Measurements from ENCODE around the gene LHFPL3. TPM values are rescaled to one million over a fixed set of nuclear protein-coding genes. Genes with fewer than 3 reads are reported as not detected.

Gene LHFPL3
- polyA plus RNA-seq, 2 of the 4 experiments (the other 2 are of a cell fraction), result not detected

- TF ChIP-seq RAD21 (conservative IDR thresholded peaks at IDR 0.05 in 1 of 2, IDR thresholded peaks at IDR 0.05 in 1 of 2) (no peak), HDAC2 (IDR thresholded peaks at IDR 0.05) (no peak), EHMT2 (IDR thresholded peaks at IDR 0.05; ENCODE audit: low read depth) (no peak), ESRRA (IDR thresholded peaks at IDR 0.05; ENCODE audit: borderline replicate concordance, low read length) (no peak)
Measured at GRCh38 chr7:104800307-104800706, 471.9 kb downstream of the LHFPL3 start (continued).

- ChIA-PET CTCF (interaction anchor here (0.8 to 2.2 kb wide), 3 partner anchors 10 to 48 kb away, joined by 3 to 4 read pairs (median 4); no protein-coding TSS in a partner anchor), POLR2A (no interaction called here)
- Histone ChIP-seq H3K4me1 (no peaks in the 10 kb centered on the region), H3K27ac (no peak overlapping the region), H3K4me2 (no peak overlapping the region), H3K4me3 (no peak overlapping the region), H3K9me3 (no peaks in the 10 kb centered on the region)
- no peak for ATAC-seq
- DNase-seq (ENCODE audit: low read depth in 1 of 2, low spot score in 1 of 2), result no peak
- WGBS (ENCODE audit: missing lambda C conversion rate), result 6% methylated on average over 3 of the region's 3 CpGs
- no peak for FAIRE-seq
- TF ChIP-seq NFE2L2 (conservative IDR thresholded peaks at IDR 0.05; ENCODE audit: low read length) (no peak), MAX (IDR thresholded peaks at IDR 0.05) (no peak), BHLHE40 (IDR thresholded peaks at IDR 0.05; ENCODE audit: low read depth, low read length) (no peak), HOXB5 (CRISPR knock-in tag; IDR thresholded peaks at IDR 0.05) (no peak), MAFK (IDR thresholded peaks at IDR 0.05; ENCODE audit: partially characterized antibody) (no peak), ELK1 (IDR thresholded peaks at IDR 0.05; ENCODE audit: low read depth, low read length) (no peak), JUN (IDR thresholded peaks at IDR 0.05) (no peak), HOXA7 (CRISPR knock-in tag; IDR thresholded peaks at IDR 0.05) (no peak), TFCP2L1 (CRISPR knock-in tag; IDR thresholded peaks at IDR 0.05) (no peak), FOSL2 (IDR thresholded peaks at IDR 0.05) (no peak), FOSL2 (CRISPR knock-in tag; IDR thresholded peaks at IDR 0.05) (no peak), RNF2 (IDR thresholded peaks at IDR 0.05; ENCODE audit: borderline replicate concordance, low read depth) (no peak), MYC (IDR thresholded peaks at IDR 0.05; ENCODE audit: borderline replicate concordance, low read length) (no peak), NR3C1 (IDR thresholded peaks at IDR 0.05) (no peak), TP53 (CRISPR knock-in tag; IDR thresholded peaks at IDR 0.05) (no peak), ZSCAN20 (CRISPR knock-in tag; IDR thresholded peaks at IDR 0.05) (no peak), ZNF302 (CRISPR knock-in tag; IDR thresholded peaks at IDR 0.05) (no peak), USF2 (IDR thresholded peaks at IDR 0.05) (no peak)
Measured at GRCh38 chr7:104801022-104801421, 472.6 kb downstream of the LHFPL3 start.

GRCh38 chr7:104803931-104804330, 475.5 kb downstream of the LHFPL3 start:
- no peak for DNase-seq (ENCODE audit: low read depth in 1 of 2, low spot score in 1 of 2)
- CTCF ChIA-PET, result no interaction called here
- WGBS (ENCODE audit: missing lambda C conversion rate), result 22% methylated on average over 4 of the region's 4 CpGs

More at GRCh38 chr7:104803931-104804330, 475.5 kb downstream of the LHFPL3 start:
- no peak for FAIRE-seq
- no peaks in the 10 kb centered on the region for H3K4me1 ChIP-seq
- no peak for ATAC-seq
- H3K4me3 ChIP-seq, result no peak overlapping the region
- H3K4me2 ChIP-seq, result no peak overlapping the region
- POLR2A ChIA-PET, result no interaction called here
- no peak overlapping the region for H3K27ac ChIP-seq
- H3K9me3 ChIP-seq, result no peaks in the 10 kb centered on the region
- TF ChIP-seq KDM1A (IDR thresholded peaks at IDR 0.05; ENCODE audit: low read depth), result no peak
- no peak for TF ChIP-seq JUN (IDR thresholded peaks at IDR 0.05)
- TF ChIP-seq HES2 (IDR thresholded peaks at IDR 0.05), result no peak
- TF ChIP-seq RAD21 (conservative IDR thresholded peaks at IDR 0.05 in 1 of 2, IDR thresholded peaks at IDR 0.05 in 1 of 2), result no peak
- no peak for TF ChIP-seq USF2 (IDR thresholded peaks at IDR 0.05)
- TF ChIP-seq CBX8 (IDR thresholded peaks at IDR 0.05), result no peak
- TF ChIP-seq PBX3 (IDR thresholded peaks at IDR 0.05), result no peak
- TF ChIP-seq E2F6 (IDR thresholded peaks at IDR 0.05; ENCODE audit: borderline replicate concordance, low read depth), result no peak
- TF ChIP-seq CHD4 (IDR thresholded peaks at IDR 0.05; ENCODE audit: borderline replicate concordance), result no peak
- no peak for TF ChIP-seq MAFK (IDR thresholded peaks at IDR 0.05; ENCODE audit: partially characterized antibody)
